Spleen (tissue), 7 donors: Measurements from ENCODE around the gene POLN.

Experiments used
- CTCF ChIP-seq, 11 experiments: fragments of 200-600 bp in 7 of 11; fragments of 450-650 bp in 4 of 11; sonication (generic) in 4 of 11; IDR thresholded peaks in 8 of 11; conservative IDR thresholded peaks in 3 of 11; 1 replicate in 7 of 11; 2 replicates in 4 of 11; pipeline versions ENCODE4 v1.4.0 to v1.8.0; 2016 to 2021; ENCODE audit warnings: antibody characterized with exemption in 11 of 11, inconsistent platforms in 4 of 11, mild to moderate bottlenecking in 1 of 11
- POLR2AphosphoS5 ChIP-seq, 3 donors: sonication (generic); formaldehyde crosslinking; IDR thresholded peaks; one replicate each; pipeline ENCODE4 v1.5.1; 2017; ENCODE audit warnings: antibody characterized with exemption in 3 of 3
- donor health status: DM: no; HTN: no; CAD: no; lungs with moderate emphysema.
- donor health status: DM: no; HTN: no; CAD: no.
- donor health status: DM: no; HTN: no; CAD: no.

- no peak for TF ChIP-seq CTCF (IDR thresholded peaks at IDR 0.05 in 8 of 11, conservative IDR thresholded peaks at IDR 0.05 in 3 of 11)
- no peak for TF ChIP-seq POLR2AphosphoS5 (IDR thresholded peaks at IDR 0.05)
Measured at GRCh38 chr4:2066571-2067445, 175.1 kb downstream of the POLN start.
